Fibroblast of skin of left biceps (primary cell): ENCODE data around the gene TMEM45A.
A peak's percentile ranks its signal among the peaks of the same experiment; 100 is the strongest.
"Not testable (repeated sequence)": the region's sequence is repeated elsewhere in the genome, so short reads cannot be mapped to it uniquely, and the experiment has no call there.

Source experiments
- DNase-seq, 2 experiments: peaks; one replicate each; pipeline ENCODE4 v3.0.0-alpha.2; 2013; ENCODE audit warnings: low read depth in 2 of 2

The TMEM45A gene

GRCh38 chr3:100533176-100533575, 40.8 kb downstream of the TMEM45A start:
- DNase-seq = peak; percentile 88

- DNase-seq = no peak
Measured at GRCh38 chr3:100535610-100535943, 43.2 kb downstream of the TMEM45A start.

GRCh38 chr3:100536093-100536492, 43.7 kb downstream of the TMEM45A start:
- no peak for DNase-seq

- no peak for DNase-seq
Measured at GRCh38 chr3:100537646-100538338, 45.4 kb downstream of the TMEM45A start.

GRCh38 chr3:100538339-100538706, 45.9 kb downstream of the TMEM45A start:
- DNase-seq = no peak

- no peak for DNase-seq
Measured at GRCh38 chr3:100540791-100541334, 48.4 kb downstream of the TMEM45A start.

GRCh38 chr3:100541428-100541827, 49.0 kb downstream of the TMEM45A start:
- not testable (repeated sequence) for DNase-seq

GRCh38 chr3:100545371-100545770, 53.0 kb downstream of the TMEM45A start:
- no peak for DNase-seq

GRCh38 chr3:100546020-100546744, 53.8 kb downstream of the TMEM45A start:
- DNase-seq = no peak

- no peak for DNase-seq
Measured at GRCh38 chr3:100548053-100548452, 55.6 kb downstream of the TMEM45A start.

GRCh38 chr3:100553618-100554372, 61.4 kb downstream of the TMEM45A start:
- no peak for DNase-seq

- DNase-seq = no peak
Measured at GRCh38 chr3:100554373-100554676, 61.9 kb downstream of the TMEM45A start.

GRCh38 chr3:100556673-100557310, 64.4 kb downstream of the TMEM45A start:
- DNase-seq = peak; percentile 64 to 76

GRCh38 chr3:100558233-100558632, 65.8 kb downstream of the TMEM45A start:
- DNase-seq = no peak

- no peak for DNase-seq
Measured at GRCh38 chr3:100560426-100560825, 68.0 kb downstream of the TMEM45A start.

GRCh38 chr3:100561459-100562158, 69.2 kb downstream of the TMEM45A start:
- peak; percentile 71 to 76 for DNase-seq

GRCh38 chr3:100562224-100562857, 69.9 kb downstream of the TMEM45A start:
- DNase-seq = no peak

GRCh38 chr3:100563228-100563627, 70.8 kb downstream of the TMEM45A start:
- no peak for DNase-seq

GRCh38 chr3:100563652-100564211, 71.3 kb downstream of the TMEM45A start:
- DNase-seq = no peak

GRCh38 chr3:100570811-100571210, 78.4 kb downstream of the TMEM45A start:
- peak; percentile 29 to 38 for DNase-seq

- no peak for DNase-seq
Measured at GRCh38 chr3:100574536-100574935, 82.1 kb downstream of the TMEM45A start.
